ENCODE data around the gene PSMD11.
"Not testable (repeated sequence)": the region's sequence is repeated elsewhere in the genome, so short reads cannot be mapped to it uniquely, and the experiment has no call there.

PSMD11 gene

DNA sequence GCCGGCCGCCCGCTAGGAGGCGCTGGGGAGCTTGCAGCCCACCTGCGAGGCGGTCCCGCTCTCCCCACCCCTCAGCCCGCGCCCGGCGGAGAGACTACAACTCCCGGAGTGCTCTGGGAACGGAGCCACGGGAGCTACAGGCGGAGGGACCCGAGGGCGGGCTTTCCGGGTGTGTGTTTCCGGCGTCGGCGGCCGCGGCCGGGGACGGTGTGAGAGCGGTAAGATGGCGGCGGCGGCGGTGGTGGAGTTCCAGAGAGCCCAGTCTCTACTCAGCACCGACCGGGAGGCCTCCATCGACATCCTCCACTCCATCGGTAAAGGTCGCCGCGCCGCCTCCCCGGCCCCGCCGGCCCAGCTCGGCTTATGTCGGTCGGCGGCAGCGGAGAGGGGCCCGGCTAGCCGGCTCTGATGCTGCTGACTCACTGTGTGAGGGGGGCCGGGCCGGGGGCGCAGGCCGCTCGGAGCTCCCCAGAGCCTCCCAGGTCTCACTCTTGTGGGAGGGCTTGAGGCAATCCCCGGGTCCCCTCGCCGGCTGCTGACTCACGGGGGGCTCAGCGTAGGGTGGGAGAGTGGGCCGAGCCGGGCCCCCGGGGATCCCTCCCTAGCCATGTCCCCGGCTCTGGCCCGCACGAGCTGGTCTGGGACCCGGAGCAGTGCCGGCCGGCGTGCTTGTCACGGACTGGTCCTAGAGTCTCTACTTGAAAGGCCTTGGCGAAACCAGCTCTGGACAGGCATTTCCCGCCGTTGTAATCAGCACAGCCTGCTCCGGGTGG, at the start of gene PSMD11:
Gene PSMD11 (plus strand): TSS at position 210 of the 773 bp plus-strand sequence. CDS start 14 bp downstream, at position 224.
- peak; percentile 96 to 97 for DNase-seq (ENCODE audit: low read depth in 2 of 2)

DNA sequence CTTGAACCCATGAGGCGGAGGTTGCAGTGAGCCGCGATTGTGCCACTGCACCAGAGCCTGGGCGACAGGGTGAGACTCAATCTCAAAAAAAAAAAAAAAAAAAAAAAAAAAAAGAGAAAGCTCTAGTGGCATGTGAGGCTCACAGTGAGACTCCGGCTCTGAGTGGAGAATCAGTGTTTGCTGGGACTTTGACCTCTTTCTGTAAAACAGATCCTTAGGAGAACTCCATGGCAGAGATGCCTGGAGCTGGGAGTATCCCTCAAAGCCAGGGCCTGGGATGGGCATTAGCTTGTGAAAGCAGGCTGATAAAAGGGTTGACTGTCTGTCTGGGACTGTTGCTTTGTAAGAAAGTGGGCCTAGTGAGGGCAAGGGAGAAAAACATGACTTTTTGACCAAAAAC, 48.0 kb upstream of the PSMD11 start:
- DNase-seq (ENCODE audit: low read depth in 2 of 2), result no peak

DNA sequence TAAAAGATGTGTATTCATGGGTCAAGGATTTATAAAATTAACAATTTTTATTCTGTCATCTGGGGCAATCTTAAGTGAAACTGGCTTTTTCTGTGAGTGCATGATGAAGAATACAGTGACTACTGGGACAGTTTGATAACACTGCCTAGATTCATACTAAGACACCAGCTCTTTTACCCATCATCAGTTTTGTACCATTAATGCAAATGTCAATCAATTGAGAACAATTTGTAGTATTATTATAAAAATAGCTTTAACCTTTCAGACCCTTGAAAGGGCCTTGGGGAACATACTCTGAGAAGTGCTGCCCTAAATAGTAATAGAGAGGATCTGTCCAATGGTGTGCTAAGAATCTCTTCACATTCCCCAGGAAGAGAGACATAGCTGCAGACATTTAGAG, 45.4 kb upstream of the PSMD11 start:
- no peak for DNase-seq (ENCODE audit: low read depth in 2 of 2)

DNA sequence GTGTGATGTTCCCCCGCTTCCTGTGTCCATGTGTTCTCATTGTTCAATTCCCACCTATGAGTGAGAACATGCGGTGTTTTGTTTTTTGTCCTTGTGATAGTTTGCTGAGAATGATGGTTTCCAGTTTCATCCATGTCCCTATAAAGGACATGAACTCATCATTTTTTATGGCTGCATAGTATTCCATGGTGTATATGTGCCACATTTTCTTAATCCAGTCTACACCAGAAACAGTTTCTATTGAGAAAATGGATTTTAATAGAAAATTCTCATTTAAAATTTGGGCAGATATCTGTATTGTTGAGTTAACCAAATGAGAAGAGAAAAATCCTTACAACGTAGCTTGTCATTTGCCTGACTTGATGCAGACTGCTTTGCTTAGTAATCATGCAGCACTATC, 34.2 kb upstream of the PSMD11 start:
- not testable (repeated sequence) for DNase-seq (ENCODE audit: low read depth in 2 of 2)

DNA sequence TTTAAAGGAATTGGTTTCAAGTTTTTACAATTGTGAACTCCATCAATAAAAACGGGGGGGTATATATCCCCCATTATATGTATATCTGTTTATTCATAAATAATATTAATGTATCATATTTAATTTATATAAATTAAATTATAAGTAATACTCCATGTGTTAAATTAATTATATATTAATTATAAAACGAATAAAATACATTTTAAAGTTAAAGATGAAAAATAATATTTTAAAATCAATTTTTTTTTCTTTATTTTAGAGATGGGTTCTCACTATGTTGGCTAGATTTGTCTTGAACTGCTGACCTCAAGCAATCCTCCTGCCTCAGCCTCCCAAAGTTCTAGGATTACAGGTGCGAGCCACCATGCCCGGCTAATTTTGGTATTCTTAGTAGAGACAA, 17.4 kb upstream of the PSMD11 start:
- no peak for DNase-seq (ENCODE audit: low read depth in 2 of 2)

DNA sequence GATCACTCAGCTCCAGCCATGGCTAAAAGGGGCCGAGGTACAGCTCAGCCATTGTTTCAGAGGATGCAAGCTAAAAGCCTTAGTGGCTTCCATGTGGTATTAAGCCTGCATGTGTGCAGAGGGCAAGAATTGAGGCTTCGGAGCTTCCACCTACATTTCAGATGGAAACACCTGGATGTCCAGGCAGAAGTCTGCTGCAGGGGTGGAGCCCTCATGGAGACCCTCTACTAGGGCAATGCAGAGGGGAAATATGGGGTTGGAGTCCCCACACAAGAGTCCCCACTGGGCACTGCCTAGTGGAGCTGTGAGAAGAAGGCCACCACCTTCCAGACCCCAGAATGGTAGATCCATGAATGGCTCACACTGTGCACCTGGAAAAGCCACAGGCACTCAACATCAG, 14.7 kb upstream of the PSMD11 start:
- DNase-seq (ENCODE audit: low read depth in 2 of 2), result no peak

DNA sequence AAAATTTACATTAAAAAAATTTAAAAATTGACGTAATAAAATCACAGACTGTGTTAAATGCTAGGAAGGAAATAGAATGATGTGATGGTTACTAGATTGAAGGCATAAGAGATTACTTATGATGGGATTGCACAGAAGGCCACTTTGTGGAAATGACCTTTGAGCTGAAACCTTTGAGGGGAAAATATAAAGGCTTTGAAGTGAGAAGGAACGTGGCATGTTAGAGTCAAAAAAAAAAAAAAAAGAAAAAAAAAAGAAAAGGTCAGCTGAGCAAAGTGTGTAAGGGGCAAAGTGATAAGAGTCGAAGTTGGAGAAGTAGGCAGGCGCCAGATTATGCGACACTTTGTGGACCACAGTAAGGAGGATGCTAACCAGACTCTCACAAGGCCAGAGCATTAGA, 3.6 kb upstream of the PSMD11 start:
- DNase-seq (ENCODE audit: low read depth in 2 of 2), result no peak

DNA sequence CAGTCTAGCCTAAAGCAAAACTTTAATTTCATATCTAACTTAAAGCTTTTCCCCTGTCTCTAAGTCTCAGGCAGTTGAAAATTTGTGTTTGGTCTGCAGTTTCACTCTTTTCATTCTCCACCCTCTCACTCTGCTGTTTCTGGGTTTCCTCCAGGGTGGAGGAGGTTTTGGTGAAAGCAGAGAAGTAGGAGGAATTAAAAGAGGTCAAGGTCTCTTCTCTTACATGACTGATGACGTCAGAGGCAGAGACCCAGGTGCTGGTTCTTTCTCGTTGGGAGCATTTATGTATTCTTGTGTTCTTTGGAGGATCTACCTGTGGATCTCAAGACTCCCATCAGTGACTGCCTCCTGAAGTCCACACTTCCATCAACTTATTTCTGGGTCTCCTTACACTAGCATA, 2.4 kb upstream of the PSMD11 start:
- DNase-seq (ENCODE audit: low read depth in 2 of 2), result no peak

DNA sequence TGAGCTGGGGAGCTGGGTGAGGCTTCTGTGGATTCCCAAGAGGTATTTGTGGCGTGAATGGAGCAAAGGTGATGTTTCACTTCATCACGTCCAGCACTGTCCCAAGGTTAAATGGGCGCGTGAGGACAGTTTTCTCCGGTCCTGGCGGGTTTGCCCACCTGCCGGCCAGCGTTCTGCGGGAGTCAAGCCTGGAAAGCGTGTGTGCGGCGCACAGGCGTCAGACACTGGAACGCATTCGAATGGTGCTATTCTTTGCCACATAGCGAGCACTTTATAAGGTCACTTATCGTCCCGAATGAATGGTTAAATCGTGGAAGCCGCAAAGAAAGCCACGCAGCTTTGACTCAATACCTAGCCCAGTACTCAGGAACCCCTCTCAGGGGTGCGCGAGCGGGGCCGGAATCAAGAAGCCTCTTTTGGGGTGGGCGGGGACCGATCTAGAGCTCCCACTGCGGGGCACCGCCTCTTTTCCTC, 446 bp upstream of the PSMD11 start:
- DNase-seq (ENCODE audit: low read depth in 2 of 2), result no peak

DNA sequence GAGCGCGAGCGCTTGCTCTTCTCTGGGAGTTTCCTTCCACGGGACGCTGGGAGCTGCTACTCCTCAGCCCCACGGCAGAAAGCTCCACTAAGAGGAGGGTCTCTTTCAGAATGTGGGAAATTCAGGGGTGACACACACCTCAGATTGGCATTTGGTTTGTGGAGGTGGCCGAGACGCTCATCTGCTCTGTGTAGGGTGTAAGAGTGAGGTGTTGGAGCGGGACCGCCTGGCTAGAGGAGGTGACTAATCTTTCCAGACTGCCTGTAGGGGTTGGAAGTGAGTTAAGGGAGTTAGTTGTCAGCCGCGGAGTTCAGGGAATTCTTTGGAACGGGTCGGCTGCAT, 735 bp downstream of the PSMD11 start:
- DNase-seq (ENCODE audit: low read depth in 2 of 2), result no peak

DNA sequence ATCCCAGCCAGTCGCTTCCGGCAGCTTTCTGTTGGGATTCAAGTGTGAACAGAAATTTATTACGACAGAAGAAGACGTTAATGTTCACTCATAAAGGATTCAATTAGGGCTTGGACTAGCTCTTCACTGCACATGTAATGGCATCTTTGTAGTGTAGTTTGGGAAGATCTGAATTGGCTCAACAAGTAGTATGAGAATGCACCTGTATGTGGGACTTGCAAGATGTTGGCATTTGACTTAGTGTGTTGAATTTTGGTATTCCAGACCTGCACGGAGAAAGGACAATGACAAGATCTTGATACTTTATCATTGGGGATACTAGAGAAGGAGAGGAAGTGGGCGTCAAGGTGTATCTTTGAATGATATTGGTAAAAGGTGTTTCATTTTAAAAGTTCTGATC, 1.2 kb downstream of the PSMD11 start:
- DNase-seq (ENCODE audit: low read depth in 2 of 2), result no peak

DNA sequence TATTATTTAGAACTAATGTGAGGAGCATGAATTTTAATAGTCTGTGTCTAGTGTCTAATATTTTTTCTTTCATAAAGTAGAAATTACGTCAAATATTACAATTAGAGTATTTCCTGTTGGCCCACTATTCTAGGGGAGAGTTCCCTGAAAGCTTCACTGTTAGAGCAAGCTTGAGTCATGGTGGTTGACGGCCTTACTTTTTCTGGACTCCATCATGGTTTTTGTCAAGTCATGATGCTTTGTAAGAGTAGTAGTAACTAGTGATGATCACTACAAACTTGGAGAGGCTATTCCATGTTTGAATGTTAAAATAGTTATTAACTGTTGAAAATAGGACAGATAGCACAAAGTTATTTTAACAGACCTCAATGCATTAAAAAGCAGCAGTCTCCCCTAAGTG, 1.7 kb downstream of the PSMD11 start:
- no peak for DNase-seq (ENCODE audit: low read depth in 2 of 2)

DNA sequence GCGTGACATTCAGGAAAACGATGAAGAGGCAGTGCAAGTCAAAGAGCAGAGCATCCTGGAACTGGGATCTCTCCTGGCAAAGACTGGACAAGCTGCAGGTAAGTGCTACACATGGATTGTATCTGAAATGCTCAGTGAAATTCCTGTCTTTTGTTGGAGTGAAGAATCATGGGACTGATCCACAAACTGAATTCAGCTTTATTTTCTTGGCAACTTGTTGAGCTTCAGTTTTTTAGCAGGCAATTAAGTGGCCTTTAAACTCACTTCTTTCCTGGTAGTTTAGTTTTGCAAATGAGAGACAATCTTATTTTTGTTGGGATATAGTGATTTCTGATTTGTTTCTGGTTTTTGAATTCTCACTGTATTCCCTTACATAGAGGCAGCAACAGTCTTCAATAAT, 2.6 kb downstream of the PSMD11 start:
- DNase-seq (ENCODE audit: low read depth in 2 of 2), result no peak

DNA sequence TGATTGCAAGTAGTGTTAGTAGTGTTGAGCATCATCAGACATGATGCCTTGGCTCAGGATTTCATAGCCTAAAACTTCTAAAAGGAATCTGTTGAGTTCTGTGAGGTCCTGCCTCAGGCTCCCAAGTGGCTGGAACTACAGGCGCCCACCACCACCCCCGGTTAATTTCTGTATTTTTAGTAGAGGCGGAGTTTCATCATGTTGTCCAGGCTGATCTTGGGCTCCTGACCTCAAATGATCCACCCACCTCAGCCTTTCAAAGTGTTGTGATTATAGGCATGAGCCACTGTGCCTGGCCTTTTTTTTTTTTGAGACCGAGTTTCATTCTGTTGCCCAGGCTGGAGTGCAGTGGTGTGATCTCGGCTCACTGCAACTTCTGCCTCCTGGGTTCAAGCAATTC, 5.7 kb downstream of the PSMD11 start:
- no peak for DNase-seq (ENCODE audit: low read depth in 2 of 2)

DNA sequence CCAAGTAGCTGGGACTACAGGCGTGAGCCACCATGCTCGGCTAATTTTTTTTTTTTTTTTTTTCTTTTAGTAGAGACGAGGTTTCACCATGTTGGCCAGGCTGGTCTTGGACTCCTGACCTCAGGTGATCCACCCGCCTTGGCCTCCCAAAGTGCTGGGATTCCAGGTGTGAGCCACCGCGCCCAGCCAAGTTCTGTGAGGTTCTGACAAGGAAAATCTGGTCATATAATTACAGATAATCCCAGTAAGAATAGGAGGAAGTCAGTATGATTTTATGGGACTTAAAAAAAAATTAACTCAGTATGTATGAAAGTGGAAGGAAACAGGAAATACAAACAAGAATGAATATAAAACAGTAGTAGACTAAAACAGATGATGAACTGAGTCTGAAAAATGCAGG, 6.1 kb downstream of the PSMD11 start:
- DNase-seq (ENCODE audit: low read depth in 2 of 2), result not testable (repeated sequence)

DNA sequence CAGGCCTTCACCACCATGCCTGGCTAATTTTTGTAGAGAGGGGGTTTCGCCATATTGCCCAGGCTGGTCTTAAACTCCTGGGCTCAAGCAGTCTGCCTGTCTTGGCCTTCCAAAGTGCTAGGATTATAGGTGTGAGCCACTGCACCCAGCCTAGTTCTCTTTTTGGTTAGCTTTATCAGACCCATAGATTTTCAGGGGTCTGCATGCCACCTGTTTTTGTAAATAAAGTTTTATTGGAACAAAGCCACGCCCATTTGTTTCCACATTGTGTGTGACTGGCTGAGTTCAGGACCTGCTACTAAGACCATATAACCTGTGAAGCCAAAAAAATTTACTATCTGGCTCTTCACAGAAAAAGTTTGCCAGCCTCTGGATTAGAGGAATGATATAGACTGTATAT, 7.6 kb downstream of the PSMD11 start:
- DNase-seq (ENCODE audit: low read depth in 2 of 2), result no peak

DNA sequence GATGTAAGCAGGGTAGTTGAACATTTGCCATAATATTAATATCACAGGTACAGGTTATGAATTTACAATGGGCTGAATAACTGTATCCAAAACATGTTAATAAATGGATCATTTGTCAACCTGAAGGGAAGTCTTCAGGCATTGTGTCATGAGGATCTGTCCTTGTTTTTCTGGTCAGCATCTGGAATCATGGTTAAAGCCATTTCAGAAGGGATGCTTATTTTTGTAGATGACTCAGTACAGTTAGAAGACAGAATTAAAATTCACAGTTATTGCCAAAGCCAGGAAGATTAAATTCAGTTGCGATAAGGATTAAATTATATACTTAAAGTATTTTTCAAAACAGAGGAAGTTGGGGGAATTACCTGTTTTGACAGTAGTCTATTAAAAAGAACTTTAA, 8.0 kb downstream of the PSMD11 start:
- DNase-seq (ENCODE audit: low read depth in 2 of 2), result no peak

DNA sequence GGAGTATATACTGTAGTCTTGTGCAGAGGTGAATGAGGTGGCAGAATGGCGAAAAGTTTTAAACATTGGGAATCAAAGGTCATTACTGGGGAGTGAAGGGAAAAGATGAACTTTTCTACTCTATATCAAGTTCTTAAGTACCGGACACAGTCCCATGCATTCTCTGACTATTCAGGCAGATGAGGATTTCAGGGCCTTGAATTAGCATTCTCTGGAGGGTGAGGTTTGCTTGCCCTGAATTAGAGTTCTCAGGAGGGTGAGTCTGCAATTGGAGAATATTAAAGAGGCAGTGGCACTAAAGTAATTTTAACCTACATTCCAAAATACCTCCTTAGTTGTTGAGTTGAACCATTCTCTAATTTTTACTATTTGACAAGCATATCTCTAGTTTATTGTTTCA, 9.1 kb downstream of the PSMD11 start:
- DNase-seq (ENCODE audit: low read depth in 2 of 2), result no peak

DNA sequence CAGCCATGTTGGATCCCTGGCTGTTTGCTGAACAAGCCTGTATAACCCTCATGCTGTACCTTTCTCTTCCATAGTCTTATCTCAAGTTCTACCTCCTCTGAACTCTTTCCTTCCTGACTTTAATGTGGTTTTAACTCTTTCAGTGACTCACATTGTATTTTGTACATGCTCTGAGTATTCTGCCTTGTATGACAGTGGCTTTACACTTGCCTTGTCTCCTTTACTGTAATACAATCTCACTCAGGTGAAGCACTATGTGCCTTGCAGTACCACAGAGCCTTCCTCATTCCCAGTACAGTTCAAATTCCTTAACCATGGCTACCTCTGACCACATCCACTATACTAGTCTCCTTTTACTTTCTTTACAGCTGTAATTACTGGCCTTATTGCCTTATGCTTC, 14.1 kb downstream of the PSMD11 start:
- DNase-seq (ENCODE audit: low read depth in 2 of 2), result no peak

DNA sequence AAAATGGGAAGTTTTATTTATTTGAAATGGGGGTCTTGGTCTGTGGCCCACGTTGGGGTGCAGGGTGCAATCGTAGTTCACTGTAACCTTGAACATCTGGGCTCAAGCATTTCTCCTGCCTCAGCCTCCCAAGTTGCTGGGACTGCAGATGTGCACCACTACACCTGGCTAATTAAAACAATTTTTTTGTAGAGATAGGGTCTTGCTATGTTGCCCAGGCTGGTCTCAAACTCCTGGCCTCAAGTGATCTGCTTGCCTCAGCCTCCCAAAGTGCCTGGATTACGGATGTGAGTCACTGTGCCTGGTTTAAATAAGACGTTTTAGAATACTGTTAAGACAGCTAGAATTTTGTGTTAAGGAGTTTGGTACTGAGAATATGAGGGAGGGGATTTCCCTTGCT, 15.7 kb downstream of the PSMD11 start:
- no peak for DNase-seq (ENCODE audit: low read depth in 2 of 2)

DNA sequence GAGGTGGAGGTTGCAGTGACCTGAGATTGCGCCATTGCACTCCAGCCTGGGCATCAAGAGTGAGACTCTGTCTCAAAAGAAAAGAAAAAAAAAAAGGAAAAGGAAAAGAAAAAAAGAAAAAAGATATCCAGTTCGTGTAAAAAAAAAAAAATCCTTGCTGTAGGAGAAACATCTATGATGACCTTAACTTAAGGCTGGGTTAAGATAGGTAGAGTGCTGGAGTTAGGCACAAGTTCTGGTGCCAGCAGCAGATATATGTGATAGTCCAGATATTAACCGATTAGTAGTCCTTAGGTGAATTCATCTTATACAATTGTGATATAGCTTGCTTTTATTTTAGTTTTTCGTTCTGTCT, 17.2 kb downstream of the PSMD11 start:
- DNase-seq (ENCODE audit: low read depth in 2 of 2), result no peak

DNA sequence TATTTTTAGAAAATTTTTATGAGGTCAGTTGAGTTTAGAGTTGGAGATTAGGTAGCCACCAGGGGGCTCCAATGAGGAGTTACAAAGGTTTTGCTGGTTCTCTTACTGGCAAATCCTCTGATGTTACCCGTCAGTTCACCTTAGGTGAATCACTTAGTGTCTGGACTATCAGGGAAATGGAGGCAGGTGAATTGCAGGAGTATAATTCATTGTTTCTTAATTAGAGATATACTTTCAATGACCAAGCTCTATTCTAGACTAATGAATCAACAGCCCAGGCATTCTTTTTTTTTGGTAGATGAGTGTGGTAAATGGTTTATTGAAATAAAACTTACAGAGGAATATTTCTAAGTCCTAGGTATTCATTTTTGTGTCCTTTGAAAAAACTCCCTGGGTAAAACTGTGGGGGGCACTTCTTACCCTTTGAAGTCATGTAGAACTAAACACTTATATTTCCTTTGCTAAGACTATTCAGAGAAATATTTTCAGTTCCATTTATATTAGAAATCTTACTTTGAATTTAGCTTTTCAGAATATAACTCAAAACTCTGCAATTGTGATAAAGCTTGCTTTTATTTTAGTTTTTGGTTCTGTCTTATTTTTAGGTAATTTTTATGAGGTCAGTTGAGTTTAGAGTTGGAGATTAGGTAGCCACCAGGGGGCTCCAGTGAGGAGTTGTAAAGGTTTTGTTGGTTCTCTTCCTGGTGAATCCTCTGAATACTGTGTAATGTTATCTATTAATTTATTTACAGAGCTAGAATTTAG, 17.7 kb downstream of the PSMD11 start:
- peak; percentile 11 to 54 for DNase-seq (ENCODE audit: low read depth in 2 of 2)

DNA sequence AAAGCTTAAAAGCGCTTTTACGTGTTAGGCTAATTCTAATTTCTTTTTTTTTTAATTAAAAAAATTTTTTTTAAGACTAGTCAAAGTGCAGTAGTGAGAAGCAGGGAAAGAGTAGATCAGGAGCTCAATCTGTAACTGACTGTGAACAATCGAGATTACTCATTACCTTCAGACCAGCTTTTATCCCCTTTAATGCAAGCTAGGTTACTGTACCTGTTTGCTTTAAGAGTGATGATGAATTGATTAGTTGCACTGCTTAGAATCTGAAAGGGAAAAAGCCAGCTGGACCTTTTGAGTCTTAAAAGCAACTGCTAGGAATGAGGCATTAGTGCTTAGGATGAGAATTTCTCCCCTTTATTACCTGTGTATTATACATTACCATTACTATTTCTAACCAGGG, 19.0 kb downstream of the PSMD11 start:
- DNase-seq (ENCODE audit: low read depth in 2 of 2), result no peak

DNA sequence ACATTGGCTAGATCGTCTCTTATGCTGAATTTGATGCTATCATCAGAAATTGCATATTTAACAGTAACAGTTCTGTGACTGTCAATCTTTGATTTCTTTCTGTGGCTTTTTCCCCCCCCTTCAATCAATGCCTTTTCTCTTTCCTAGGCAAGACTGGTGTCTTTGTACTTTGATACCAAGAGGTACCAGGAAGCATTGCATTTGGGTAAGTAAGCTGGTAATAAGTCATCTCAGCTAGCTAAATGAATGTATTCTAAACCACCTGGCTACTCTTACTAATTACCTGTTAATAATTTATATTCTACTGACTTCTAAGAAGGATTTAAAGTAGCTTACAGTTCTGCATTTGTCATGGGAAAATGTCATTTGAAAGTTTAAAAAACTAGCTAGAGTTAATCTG, 20.1 kb downstream of the PSMD11 start:
- no peak for DNase-seq (ENCODE audit: low read depth in 2 of 2)

Data from stimulated activated CD4-positive, alpha-beta T cell treated with anti-CD3 and anti-CD28 coated beads, Interleukin-1b, Interleukin-23, amount 100 ng/mL, for 1 hour (primary cell).